T-helper 2 cell treated with Interferon-gamma antibody and Interleukin-4, amounts not matched to agents 5 μg/mL and 100 μg/mL, for 36 hours (primary cell): Measurements from ENCODE around the gene PPME1.

Experiments used
- DNase-seq: peaks from one replicate; pipeline ENCODE4 v3.0.0; 2021; ENCODE audit warnings: low spot score
- H3K27ac Mint-ChIP-seq: one replicate; pipeline ENCODE4 v1.8.0; 2021; ENCODE audit warnings: mild to moderate bottlenecking, mixed read lengths
- H3K27me3 Mint-ChIP-seq: one replicate; pipeline ENCODE4 v1.8.0; 2021; ENCODE audit warnings: low read depth, mixed read lengths
- H3K36me3 Mint-ChIP-seq: one replicate; pipeline ENCODE4 v1.8.0; 2021; ENCODE audit warnings: low read depth, mixed read lengths
- H3K4me1 Mint-ChIP-seq: one replicate; pipeline ENCODE4 v1.8.0; 2021; ENCODE audit warnings: low read depth, mixed read lengths
- H3K4me3 Mint-ChIP-seq: one replicate; pipeline ENCODE4 v1.8.0; 2022; ENCODE audit warnings: mild to moderate bottlenecking, moderate library complexity, mixed read lengths
- H3K9me3 Mint-ChIP-seq: one replicate; pipeline ENCODE4 v1.8.0; 2021; ENCODE audit warnings: mixed read lengths

PPME1 gene

GRCh38 chr11:74265256-74265655 lies 94.2 kb downstream of the PPME1 start:
- Mint-ChIP-seq H3K9me3 (no peaks in the 10 kb centered on the region), H3K27me3 (peaks cover 9% of the 10 kb centered on the region), H3K4me3 (no peak overlapping the region), H3K36me3 (no peaks in the 10 kb centered on the region), H3K27ac (no peak overlapping the region), H3K4me1 (peaks cover 8% of the 10 kb centered on the region)
- no peak for DNase-seq

GRCh38 chr11:74267014-74267413 lies 95.9 kb downstream of the PPME1 start:
- Mint-ChIP-seq H3K27me3 (peaks cover 11% of the 10 kb centered on the region), H3K36me3 (no peaks in the 10 kb centered on the region), H3K4me1 (peaks cover 8% of the 10 kb centered on the region), H3K27ac (no peak overlapping the region), H3K9me3 (no peaks in the 10 kb centered on the region), H3K4me3 (no peak overlapping the region)
- no peak for DNase-seq

GRCh38 chr11:74268456-74268855 lies 97.4 kb downstream of the PPME1 start:
- H3K4me3 Mint-ChIP-seq, result no peak overlapping the region
- H3K36me3 Mint-ChIP-seq, result no peaks in the 10 kb centered on the region
- no peaks in the 10 kb centered on the region for H3K9me3 Mint-ChIP-seq
- no peak overlapping the region for H3K27ac Mint-ChIP-seq
- peaks cover 8% of the 10 kb centered on the region for H3K4me1 Mint-ChIP-seq
- DNase-seq, result no peak
- H3K27me3 Mint-ChIP-seq, result peaks cover 13% of the 10 kb centered on the region

DNA sequence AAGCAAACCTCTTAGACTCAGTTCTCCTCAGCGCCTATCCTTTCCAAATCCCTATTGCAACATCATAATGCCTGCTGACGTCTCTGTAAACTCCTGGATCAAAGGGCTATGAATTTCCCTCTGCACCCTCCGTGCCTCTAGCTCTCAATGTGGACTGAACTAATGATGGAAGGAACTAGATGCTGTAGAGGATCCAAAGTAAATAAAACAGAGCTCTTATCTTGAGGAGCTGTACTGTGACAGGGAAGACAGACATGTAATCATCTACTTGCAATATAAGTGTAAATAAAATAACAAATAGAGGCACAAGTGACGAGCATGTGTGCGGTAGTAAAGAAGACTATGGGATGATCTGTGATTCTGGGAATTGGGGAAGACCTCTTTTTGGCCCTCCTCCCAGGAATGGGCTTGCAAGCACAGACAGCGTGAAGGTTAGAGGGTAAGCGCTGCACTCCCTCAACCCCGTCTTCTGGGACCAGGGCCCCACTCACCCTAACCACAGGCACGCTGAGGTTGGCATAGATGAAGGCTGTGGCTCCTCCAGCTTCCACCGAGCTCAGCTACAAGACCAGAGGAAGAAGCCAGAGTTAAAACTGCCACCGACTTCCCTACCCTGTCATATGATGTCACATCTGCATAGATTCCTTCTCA lies 98.2 kb downstream of the PPME1 start:
- Mint-ChIP-seq H3K27ac (no peak overlapping the region), H3K4me1 (peaks cover 8% of the 10 kb centered on the region), H3K36me3 (no peaks in the 10 kb centered on the region), H3K4me3 (no peak overlapping the region), H3K27me3 (peaks cover 16% of the 10 kb centered on the region), H3K9me3 (no peaks in the 10 kb centered on the region)
- no peak for DNase-seq

GRCh38 chr11:74272276-74272675 lies 101.2 kb downstream of the PPME1 start:
- Mint-ChIP-seq H3K4me1 (peaks cover 8% of the 10 kb centered on the region), H3K9me3 (no peaks in the 10 kb centered on the region), H3K27ac (no peak overlapping the region), H3K36me3 (no peaks in the 10 kb centered on the region), H3K27me3 (peaks cover 28% of the 10 kb centered on the region), H3K4me3 (no peak overlapping the region)
- no peak for DNase-seq

- H3K4me3 Mint-ChIP-seq, result no peak overlapping the region
- H3K4me1 Mint-ChIP-seq, result no peaks in the 10 kb centered on the region
- no peaks in the 10 kb centered on the region for H3K36me3 Mint-ChIP-seq
- DNase-seq, result no peak
- H3K9me3 Mint-ChIP-seq, result no peaks in the 10 kb centered on the region
- H3K27ac Mint-ChIP-seq, result no peak overlapping the region
- H3K27me3 Mint-ChIP-seq, result peaks cover 28% of the 10 kb centered on the region
These were observed 105.5 kb downstream of the PPME1 start for GRCh38 chr11:74276581-74276980.

DNA sequence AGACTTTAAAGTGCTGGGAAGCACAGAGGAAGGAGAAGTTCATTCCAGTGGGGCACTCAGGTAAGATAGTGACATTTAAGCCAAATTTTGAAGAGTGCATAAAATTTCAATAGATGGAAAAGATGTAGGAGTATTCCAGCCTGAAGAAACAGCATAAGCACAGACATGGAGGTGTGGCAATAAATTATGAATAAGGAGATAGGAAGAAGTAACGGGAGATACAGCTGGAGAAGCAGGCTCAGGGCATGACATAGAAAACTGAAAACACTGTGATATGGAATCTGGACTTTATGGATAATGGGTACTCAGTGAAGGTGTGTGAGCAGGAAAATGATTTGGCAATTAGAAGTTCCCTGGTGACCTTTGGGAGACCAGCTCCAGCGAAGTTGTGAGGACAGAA lies 107.0 kb downstream of the PPME1 start:
- H3K9me3 Mint-ChIP-seq, result no peaks in the 10 kb centered on the region
- no peak overlapping the region for H3K27ac Mint-ChIP-seq
- no peaks in the 10 kb centered on the region for H3K36me3 Mint-ChIP-seq
- H3K4me1 Mint-ChIP-seq, result no peaks in the 10 kb centered on the region
- H3K4me3 Mint-ChIP-seq, result no peak overlapping the region
- DNase-seq, result no peak
- peaks cover 22% of the 10 kb centered on the region for H3K27me3 Mint-ChIP-seq

DNA sequence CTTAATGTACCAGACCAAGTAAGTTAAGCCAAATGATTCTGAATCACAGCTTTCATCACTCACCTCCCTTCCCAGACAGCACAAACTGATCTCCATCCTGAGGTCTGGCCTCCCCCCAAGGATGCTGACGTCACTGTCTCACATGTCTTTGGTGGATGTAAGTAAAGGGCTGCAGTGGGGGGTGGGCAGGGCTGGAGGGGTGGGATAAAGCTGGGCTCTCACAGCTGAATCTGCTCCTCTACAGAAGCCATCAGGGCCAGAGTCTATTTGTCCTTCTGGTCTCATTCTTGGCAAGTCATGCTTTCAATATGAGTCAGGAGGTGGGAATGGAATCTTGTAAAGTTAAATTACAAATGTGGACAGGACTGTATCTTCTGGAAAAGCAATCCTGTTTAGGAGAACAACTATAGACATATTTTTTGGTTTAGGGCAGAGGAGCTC lies 107.7 kb downstream of the PPME1 start:
- DNase-seq, result no peak
- Mint-ChIP-seq H3K36me3 (no peaks in the 10 kb centered on the region), H3K27me3 (peaks cover 21% of the 10 kb centered on the region), H3K9me3 (no peaks in the 10 kb centered on the region), H3K4me1 (no peaks in the 10 kb centered on the region), H3K27ac (no peak overlapping the region), H3K4me3 (no peak overlapping the region)

DNA sequence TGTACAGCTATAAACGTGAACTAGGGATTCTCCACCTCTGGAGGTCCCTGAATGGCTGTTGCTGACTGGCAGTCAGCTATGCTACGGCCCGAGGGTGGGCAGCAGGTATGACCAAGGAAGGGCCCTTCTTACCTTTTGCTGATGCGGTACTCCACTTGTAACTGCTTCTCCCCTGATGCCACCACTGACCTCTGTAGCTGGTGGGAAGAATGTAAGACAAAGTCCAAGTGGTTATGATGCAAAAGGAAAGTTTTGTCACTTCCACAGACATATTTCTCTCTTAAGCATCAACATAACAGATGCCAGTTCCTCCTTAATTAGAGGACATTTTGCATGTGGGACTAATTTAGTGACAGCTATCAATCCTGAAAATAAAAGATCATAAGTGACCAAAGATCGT lies 108.2 kb downstream of the PPME1 start:
- Mint-ChIP-seq H3K4me1 (no peaks in the 10 kb centered on the region), H3K27ac (no peak overlapping the region), H3K9me3 (no peaks in the 10 kb centered on the region), H3K36me3 (no peaks in the 10 kb centered on the region), H3K27me3 (peaks cover 18% of the 10 kb centered on the region), H3K4me3 (no peak overlapping the region)
- no peak for DNase-seq

GRCh38 chr11:74280494-74280893 lies 109.4 kb downstream of the PPME1 start:
- H3K36me3 Mint-ChIP-seq, result no peaks in the 10 kb centered on the region
- H3K27me3 Mint-ChIP-seq, result peaks cover 17% of the 10 kb centered on the region
- no peaks in the 10 kb centered on the region for H3K9me3 Mint-ChIP-seq
- no peak overlapping the region for H3K27ac Mint-ChIP-seq
- no peak for DNase-seq
- H3K4me1 Mint-ChIP-seq, result no peaks in the 10 kb centered on the region
- no peak overlapping the region for H3K4me3 Mint-ChIP-seq

GRCh38 chr11:74282421-74282820 lies 111.3 kb downstream of the PPME1 start:
- H3K9me3 Mint-ChIP-seq, result no peaks in the 10 kb centered on the region
- no peaks in the 10 kb centered on the region for H3K36me3 Mint-ChIP-seq
- DNase-seq, result no peak
- peaks cover 9% of the 10 kb centered on the region for H3K27me3 Mint-ChIP-seq
- H3K4me1 Mint-ChIP-seq, result no peaks in the 10 kb centered on the region
- no peak overlapping the region for H3K27ac Mint-ChIP-seq
- no peak overlapping the region for H3K4me3 Mint-ChIP-seq

DNA sequence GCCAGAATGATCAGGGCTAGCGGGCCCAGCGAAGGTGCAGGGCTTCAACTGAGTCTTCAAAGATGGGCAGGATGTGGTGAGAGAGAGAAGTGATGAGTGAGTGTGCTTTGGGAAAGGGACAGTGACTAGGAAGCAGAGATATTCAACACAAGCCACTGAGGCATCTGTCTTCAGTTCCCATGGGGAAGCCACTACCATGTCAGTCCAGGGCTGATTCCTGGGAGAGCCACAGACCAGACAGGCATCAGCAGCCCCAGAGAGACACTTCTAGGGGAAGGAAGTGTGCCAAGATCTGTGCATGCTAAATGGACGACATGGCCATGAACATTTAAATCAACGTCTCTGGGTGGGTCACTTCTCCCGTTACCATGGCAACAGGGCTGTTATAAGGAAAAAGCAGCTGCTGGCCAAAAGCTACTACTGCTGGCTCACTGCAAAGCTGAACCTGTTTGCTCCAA lies 111.9 kb downstream of the PPME1 start:
- H3K4me3 Mint-ChIP-seq, result no peak overlapping the region
- no peaks in the 10 kb centered on the region for H3K4me1 Mint-ChIP-seq
- H3K36me3 Mint-ChIP-seq, result no peaks in the 10 kb centered on the region

DNA sequence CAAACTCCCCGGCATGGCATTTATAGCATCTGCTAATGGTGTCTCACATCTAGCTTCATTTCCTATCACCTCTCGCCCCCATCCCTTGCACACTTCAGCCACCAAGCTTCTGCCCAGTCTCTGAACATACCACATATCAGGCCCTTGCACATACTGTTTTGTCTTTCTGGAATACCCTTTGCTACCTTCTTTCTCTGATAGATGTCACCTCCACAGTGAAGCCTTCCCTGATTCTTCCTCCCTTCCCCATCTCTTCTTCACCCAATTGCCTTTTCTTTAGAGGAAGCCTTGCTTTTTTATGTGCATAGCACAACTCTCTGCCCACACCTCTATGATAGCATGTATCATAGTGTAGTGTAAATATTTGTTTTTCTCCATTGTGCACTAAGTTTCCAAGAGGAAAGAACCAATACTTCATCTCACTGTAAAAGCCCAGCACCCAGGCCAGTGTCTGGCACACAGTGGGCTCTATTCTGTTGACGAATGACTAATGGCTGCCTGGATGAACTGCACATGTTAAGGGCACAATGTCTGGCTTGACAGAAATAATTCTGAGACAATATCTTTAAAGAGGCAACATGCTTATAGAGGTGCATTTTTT lies 112.6 kb downstream of the PPME1 start:
- no peaks in the 10 kb centered on the region for H3K9me3 Mint-ChIP-seq
- peaks cover 2% of the 10 kb centered on the region for H3K27me3 Mint-ChIP-seq
- no peak for DNase-seq
- H3K4me1 Mint-ChIP-seq, result peaks cover 3% of the 10 kb centered on the region
- no peak overlapping the region for H3K27ac Mint-ChIP-seq
- no peaks in the 10 kb centered on the region for H3K36me3 Mint-ChIP-seq
- H3K4me3 Mint-ChIP-seq, result no peak overlapping the region

More for the DNA sequence above, 111.9 kb downstream of the PPME1 start:
- peaks cover 4% of the 10 kb centered on the region for H3K27me3 Mint-ChIP-seq
- no peaks in the 10 kb centered on the region for H3K9me3 Mint-ChIP-seq
- no peak overlapping the region for H3K27ac Mint-ChIP-seq
- no peak for DNase-seq

DNA sequence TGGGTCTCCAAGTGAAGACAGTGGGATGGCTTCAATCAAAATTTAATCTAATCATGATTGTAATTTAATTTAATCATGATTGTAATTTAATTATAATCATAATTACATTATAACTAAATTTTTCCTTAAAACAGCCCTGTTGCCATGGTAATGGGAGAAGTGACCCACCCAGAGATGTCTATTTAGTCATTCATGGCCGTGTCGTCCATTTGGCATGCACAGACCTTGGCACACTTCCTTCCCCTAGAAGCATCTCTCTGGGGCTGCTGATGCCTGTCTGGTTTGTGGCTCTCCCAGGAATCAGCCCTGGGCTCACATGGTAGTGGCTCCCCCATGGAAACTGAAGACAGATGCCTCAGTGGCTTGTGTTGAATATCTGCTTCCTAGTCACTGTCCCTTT lies 113.4 kb downstream of the PPME1 start:
- Mint-ChIP-seq H3K9me3 (no peaks in the 10 kb centered on the region), H3K27me3 (peaks cover 2% of the 10 kb centered on the region), H3K36me3 (no peaks in the 10 kb centered on the region), H3K27ac (no peak overlapping the region), H3K4me1 (peaks cover 3% of the 10 kb centered on the region), H3K4me3 (no peak overlapping the region)
- no peak for DNase-seq

DNA sequence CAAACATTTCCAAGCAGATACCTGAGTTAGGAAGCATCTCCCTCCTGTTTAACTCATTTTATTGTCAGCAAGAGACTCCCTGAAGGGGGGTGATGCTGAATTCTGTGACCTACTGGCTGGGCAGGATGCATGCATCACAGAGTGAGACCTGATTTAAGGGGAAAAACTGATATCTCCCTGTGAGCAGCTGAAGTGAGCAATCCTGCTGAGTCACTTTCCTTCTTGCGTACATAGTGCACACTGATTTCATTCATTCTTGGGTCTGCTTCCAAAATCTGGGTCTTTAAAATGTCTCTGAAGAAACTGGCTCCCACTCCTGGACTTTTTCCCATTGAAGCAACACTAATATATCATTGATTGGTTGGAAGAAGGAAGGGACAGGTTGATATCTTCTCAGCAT lies 117.1 kb downstream of the PPME1 start:
- H3K27ac Mint-ChIP-seq, result no peak overlapping the region
- no peaks in the 10 kb centered on the region for H3K9me3 Mint-ChIP-seq
- H3K27me3 Mint-ChIP-seq, result peaks cover 10% of the 10 kb centered on the region
- DNase-seq, result no peak
- H3K4me1 Mint-ChIP-seq, result peaks cover 3% of the 10 kb centered on the region
- H3K4me3 Mint-ChIP-seq, result no peak overlapping the region
- H3K36me3 Mint-ChIP-seq, result no peaks in the 10 kb centered on the region
